HG03135 (cell line): Measurements from ENCODE around the gene DRAP1.
"Not testable (repeated sequence)": the region's sequence is repeated elsewhere in the genome, so short reads cannot be mapped to it uniquely, and the experiment has no call there.

Source experiments
- ATAC-seq: cut with Tn5 transposase; IDR thresholded peaks from one replicate; pipeline ENCODE4 v1.9.1; 2021; ENCODE audit warnings: mild to moderate bottlenecking, moderate library complexity; ENCODE audit not compliant: unreplicated experiment

Gene DRAP1

DNA sequence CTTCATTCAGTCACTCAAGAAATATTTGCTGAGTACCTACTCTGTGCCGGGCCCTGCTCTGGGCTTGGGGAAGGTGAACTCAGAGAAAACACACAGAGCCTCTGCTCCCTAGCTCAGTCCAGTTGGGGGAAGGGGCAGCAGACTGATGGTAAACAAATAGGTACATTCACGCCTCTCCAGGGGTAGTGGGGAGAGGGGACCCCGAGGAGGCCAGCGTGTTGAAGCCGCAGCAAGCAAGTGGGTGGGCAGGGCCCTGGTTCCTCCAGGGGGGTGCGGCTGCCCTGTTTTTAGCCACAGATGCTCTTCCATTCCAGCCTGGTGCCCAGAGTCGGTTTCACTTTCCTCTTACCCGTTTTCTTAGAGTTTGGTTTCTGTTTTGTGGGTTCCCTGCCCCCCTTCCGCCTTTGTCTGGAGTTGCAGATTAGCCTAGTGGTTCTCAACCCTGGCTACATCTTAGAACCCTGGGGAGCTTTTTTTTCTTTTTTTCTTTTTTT lies 8.7 kb downstream of the DRAP1 start:
- ATAC-seq = peak; percentile 78

DNA sequence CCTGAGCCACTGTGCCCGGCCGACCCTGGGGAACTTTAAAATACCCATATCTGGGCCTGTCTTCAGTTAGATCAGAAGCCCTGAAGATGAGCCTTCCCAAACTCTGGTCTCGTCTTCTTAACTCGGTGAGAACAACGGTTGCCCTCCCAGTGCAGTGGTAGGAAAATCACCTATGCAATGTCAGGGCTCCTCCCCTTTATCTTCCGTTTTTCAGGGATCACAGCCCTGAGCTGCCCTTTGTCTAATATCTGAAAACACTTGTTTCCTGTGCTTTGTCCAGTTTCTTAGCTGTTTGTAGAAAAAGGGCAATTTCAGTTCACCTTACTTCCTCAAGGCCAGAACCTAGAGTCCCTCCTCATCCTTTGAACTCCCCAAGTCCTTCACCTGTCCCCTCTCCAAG lies 9.4 kb downstream of the DRAP1 start:
- no peak for ATAC-seq

DNA sequence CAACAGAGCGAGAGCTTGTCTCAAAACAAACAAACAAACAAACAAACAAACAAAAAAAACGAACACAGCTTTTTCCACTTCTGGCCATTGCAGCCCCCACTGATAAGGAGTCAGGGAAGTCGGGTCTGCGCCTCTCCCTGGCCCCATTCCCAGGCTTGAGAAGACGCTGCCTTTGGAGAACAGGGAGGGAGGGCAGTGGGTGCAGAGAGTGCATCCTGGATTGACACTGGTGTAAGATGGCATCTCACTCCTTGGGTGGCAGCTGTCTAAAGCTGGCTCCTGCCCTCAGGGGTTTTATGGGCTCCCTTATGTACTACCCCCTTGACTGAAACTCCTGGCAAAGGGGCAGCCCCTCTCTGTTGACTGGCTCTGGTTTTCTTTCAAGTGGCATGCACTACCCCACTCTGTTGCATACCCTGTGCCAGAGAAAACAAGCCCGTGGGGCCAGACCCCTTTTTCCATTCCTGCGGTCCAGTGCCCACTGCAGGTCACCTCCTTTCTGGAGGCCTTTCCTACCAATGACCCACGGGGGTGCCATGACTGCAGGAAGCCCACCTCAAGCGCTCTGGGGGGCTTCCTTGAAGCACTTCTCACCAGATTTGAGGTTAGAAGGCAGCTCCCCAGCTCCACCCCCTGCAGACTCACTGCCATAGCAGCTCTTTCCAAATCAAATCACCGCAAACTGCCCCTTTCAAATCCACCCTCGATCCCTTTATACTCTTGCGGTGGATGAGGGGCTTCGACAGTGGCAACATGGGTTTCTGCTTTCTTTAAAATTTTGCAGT lies 12.7 kb downstream of the DRAP1 start:
- no peak for ATAC-seq

DNA sequence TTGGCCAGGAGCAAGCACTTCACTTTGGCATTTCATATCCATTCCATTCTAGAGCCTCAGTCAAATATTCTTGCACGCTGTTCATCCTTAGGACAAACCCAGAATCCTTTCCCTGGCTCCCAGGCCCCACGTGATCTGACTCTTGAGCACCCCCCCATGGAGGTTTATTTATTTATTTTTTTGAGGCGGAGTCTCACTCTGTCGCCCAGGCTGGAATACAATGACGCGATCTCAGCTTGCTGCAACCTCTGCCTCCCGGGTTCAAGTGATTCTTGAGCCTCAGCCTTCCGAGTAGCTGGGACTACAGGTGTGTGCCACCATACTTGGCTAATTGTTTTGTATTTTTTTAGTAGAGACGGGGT lies 13.3 kb downstream of the DRAP1 start:
- no peak for ATAC-seq

DNA sequence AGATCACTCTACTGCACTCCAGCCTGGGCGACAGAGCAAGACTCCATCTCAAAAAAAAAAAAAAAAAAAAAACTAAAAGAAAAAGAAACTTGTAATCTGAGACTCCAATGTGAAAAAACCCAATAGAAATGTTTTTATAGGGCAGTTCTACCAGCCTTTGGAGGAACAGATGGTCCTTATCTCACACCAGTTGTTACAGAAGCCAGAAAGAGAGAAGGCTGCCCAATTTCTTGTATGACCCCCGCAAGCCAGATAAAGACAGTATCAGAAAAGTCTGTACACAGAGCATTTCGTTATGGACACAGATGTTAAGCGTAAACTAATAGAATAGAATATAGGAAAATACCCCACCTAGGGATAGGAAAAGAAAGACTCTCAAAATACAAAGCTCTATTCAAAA lies 14.8 kb downstream of the DRAP1 start:
- ATAC-seq = no peak

DNA sequence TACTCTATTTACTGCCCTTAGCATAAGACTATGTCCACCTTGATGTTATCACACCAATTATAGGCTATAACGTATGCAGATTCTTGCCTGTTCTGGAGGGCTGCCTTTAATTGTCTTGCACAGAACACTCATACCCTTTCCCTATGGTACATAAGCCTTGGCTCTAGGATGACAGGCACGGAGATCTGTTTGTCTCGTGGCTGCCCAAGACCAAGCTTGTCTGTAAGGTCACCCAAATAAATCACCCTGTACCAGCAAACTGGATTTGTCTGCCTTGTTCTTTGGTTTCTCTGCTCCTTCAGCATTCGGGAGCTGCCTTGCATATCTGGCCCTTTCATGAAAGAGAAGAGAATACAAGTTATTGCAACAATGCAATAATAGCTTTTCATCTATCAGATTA lies 18.5 kb downstream of the DRAP1 start:
- ATAC-seq = no peak

DNA sequence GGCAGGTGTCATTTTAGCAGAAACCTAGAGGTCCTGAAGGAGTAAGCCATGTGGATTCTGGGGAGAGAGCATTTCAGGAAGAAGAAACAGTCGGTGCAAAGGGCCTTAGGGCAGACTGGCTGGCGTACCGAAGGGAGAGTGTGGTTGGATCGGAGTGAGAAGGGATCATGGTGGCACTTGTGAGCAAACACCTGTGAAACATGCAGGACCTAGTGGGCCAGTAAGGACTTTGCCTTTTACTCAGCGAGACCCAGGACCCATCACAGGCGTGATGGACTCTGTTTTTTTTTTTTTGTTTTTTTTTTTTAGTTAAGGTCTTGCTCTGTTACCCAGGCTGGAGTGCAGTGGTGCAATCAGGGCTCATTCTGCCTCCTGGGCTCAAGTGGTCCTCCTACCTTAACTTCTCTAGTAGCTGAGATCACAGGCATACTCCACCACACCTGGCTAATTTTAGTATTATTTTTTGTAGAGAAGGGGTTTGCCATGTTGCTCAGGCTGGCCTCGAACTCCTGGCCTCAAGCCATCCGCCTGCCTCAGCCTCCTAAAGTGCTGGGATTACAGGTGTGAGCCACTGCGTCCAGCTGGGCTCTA lies 22.6 kb downstream of the DRAP1 start:
- no peak for ATAC-seq

DNA sequence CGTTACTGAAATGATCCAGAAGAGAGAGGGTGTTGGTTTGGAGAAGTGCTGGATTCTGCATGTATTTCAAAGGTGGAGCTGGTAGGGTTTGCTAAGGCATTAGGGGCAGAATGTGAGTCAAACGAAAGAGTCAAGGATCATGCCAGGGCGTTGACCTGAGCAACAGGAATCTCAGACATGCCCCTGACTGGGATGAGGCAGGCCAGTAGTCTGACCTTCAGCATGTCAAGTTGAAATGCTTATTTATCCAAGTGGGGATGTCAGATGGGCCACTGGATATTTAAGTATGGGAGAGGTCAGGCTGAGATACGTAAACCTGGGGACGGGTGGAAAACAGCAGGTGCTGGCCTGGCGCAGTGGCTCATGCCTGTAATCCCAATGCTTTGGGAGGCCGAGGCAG lies 23.3 kb downstream of the DRAP1 start:
- ATAC-seq = no peak

DNA sequence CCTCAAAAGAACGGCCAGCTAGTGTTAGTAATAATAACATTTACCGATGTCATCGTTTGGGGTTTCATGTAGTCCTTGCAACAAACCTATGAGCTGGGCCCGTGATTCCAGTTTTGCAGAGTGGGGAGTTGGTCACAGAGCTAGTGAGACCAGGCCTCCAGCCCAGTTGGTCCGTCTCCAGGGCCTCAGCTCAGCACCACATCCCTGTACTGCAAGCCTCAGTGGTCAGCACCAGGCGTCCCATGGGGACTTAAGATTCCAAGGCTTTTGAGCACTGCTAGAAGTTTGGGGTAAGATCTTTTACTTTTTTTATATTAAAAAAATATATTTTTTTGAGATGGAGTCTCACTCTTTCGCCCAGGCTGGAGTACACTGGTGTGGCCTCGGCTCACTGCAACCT lies 25.0 kb downstream of the DRAP1 start:
- no peak for ATAC-seq

DNA sequence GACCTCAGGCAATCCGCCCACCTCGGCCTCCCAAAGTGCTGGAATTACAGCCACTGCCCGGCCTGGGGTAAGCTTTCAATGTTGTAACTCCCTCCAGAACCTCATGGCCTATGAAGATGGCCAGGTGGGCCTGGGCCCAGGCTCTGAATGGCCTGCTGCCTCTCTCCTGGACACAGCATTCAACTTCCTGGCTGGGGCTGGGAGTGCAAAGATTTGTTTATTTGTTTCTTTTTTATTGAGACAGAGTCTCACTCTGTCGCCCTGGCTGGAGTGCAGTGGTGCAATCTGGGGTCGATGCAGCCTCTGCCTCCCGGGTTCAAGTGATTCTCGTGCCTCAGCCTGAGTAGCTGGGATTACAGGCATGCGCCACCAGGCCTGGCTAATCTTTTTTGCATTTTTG lies 25.5 kb downstream of the DRAP1 start:
- no peak for ATAC-seq

DNA sequence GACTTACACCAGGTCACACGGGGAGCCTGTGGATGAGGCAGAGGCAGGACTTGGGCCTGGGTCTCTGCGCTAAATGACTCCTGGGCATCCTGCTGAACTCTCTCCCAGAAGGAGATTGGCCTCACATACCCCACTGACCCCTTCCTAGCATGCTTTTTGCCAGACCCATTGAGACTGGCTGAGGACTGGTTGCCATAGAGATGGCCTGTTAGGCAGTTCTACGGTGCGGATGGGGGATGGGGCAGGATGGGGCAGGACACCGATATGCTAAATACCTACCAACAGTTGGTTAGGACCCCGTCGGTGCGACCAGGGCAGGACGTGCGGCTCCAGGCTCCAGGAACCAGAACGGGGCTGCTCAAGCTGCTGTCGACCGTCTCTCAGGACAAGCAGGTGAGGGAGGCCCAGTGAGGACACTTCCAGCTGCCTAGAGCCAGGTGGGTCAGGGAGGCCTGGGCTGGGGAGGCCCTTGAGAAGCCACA lies 26.2 kb downstream of the DRAP1 start, which contains the start of gene TSGA10IP:
Gene TSGA10IP, plus strand, starts transcription at position 51 of the 482 bp plus-strand sequence. Its CDS starts 196 bp downstream, at position 247.
- ATAC-seq = no peak

DNA sequence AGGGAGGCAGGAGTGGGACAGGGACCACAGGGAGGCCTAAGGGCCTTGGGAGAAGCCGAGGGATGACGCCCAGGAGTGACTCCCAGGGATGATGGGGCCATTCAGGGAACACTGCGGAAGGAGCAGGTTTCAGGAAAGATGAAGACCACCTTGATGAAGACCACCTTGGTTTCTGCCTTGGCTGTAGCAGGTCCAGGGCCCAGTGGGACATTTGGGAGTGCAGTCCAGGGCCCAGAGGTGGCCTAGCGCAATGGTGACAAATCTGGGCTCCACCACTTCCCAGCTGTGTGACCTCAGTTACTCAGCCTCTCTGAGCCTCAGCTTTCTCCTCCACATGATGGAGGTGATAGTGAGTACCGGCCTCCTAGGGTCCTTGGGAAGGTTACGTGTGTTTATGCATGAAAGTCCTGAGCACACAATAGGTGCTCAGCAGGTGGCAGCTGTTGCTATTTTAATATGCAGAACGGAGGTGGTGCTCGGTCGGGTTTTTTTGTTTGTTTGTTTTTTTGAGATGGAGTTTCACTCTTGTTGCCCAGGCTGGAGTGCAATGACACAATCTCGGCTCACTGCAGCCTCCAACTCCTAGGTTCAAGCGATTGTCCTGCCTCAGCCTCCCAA lies 26.8 kb downstream of the DRAP1 start:
- no peak for ATAC-seq

DNA sequence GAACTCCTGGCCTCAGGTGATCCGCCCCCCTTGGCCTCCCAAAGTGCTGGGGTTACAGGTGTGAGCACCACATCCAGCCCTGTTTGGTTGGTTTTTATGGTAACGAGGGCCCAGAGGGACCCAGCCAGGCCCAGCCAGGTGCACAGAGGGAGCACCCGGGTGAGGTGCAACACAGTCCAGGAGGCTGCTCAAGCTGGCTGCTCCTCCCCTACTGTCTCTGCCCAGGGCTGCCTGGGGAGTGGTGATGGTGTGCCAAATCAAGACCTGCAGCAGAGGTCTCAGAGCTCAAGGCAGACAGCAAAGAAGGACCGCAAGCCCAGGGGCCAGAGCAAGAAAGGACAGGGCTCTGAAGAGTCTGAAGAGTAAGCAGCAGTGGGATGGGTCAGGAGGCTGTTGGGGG lies 27.4 kb downstream of the DRAP1 start:
- no peak for ATAC-seq

DNA sequence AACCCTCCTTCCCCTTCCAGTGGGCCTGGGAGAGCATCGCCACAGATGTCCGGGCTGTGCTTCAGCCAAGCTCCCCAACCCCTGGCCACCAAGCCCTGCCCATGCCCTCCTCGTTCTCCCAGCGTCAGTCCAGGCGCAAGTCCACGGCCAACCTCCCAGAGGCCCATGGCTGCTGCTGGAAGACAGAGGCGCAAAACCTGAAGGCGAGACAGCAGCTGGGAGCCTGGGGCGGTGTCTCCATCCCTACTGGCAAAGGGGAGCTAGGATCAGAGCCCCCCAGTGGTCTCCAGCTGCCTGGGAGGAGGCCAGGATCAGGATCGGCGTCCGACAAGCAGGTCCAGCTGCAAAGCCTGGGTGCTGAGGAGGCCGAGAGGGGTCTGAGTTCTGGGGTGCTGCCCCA lies 27.9 kb downstream of the DRAP1 start:
- no peak for ATAC-seq

DNA sequence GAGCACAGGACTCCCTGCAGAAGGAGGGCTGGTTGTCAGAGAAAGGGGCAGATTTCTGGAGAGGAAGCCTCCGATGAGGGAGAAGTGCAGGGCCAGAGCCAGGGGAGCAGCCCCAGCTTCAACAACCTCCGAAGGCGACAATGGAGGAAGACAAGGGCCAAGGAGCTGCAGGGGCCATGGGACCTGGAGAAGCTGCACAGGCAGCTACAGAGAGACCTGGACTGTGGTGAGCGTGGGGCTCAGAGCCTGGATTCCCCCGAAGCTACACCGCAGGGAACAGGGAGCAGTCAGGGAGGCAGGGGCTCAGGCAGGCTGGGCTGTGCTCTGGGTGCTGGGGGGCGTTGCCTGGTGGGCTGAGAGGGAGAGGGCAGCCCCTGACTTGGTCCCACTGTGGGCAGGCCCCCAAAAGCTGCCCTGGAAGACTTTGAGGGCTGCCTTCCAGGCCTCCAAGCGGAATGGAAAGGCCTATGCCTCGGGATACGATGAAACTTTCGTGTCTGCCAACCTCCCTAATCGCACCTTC lies 28.4 kb downstream of the DRAP1 start:
- ATAC-seq = no peak

DNA sequence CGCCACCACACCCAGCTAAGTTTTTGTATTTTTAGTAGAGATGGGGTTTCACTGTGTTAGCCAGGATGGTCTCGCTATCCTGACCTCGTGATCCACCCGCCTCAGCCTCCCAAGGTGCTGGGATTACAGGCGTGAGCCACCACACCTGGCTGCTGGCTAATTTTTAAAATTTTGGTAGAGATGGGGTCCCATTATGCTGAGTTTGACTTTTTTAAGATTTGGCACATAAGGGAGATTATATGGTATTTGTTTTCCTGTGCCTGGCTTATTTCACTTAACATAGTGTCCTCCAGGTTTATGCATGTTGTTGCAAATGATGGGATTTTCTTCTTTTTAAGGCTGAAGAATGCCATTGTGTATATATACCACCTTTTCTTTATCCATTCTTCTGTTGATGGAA lies 31.5 kb downstream of the DRAP1 start:
- not testable (repeated sequence) for ATAC-seq

DNA sequence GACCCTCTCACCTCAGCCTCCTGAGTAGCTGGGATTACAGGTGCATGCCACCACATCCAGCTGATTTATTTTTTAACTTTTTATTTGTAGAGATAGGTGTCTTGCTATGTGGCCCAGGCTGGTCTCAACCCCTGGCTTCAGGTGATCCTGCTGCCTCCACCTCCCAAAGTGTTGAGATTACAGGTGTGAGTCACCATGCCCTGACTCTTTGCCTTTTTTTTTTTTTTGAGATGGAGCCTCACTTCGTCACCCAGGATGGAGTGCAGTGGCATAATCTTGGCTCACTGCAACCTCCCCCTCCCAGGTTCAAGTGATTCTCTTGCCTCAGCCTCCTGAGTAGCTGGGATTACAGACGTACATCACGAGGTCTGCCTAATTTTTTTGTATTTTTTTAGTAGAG lies 32.4 kb downstream of the DRAP1 start:
- ATAC-seq = not testable (repeated sequence)

DNA sequence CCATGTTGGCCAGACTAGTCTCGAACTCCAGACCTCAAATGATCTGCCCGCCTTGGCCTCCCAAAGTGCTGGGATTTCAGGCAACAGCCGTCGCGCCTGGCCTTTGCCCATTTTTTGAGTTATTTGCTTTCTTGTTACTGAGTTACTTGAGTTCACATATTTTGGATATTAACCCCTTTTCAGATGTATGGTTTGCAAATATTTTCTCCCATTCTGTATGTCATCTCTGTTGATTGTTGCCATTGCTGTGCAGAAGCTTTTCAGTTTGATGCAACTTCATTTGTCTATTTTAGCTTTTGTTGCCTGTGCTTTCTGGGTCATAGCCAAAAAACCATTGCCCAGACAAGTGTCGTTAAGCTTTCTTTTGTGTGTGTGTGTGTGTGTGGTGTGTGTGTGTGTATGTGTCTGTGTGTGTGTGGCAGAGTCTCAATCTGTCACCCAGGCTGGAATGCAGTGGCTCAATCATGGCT lies 32.9 kb downstream of the DRAP1 start:
- ATAC-seq = no peak

DNA sequence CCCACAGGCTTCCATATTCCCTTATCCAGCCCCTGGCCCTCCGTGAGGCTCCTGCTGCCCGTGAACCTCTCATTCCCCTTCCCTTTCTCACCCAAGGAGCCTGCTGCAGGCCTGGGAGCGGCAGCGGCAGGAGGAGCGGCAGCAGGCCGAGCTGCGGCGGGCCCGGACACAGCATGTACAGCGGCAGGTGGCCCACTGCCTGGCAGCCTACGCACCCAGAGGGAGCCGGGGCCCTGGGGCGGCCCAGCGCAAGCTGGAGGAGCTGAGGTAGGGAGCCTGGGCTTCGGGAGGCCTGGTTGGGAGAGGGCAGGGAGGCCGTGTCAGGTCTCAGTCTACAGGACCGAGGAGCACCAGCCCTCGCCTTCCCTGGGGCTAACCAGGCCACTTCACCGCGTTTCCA lies 34.2 kb downstream of the DRAP1 start:
- ATAC-seq = no peak

DNA sequence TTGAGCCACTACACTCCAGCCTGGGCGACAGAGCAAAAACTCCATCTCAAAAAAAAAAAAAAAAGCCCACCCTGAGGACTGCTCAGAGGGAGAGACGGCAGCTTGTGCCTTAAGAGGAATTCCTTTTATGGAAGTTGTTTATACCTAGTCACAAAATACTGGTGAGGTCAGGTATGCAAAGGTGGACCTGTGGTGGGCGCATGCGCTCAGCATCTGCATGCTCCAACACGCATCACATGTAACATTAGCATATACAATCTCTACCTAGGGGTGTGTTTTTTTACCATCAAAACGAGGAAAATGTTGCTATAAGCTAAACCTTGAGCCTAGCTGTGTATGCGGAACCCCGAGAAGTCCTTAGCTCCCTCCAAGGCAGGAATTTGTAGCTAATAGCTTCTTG lies 35.5 kb downstream of the DRAP1 start:
- no peak for ATAC-seq

DNA sequence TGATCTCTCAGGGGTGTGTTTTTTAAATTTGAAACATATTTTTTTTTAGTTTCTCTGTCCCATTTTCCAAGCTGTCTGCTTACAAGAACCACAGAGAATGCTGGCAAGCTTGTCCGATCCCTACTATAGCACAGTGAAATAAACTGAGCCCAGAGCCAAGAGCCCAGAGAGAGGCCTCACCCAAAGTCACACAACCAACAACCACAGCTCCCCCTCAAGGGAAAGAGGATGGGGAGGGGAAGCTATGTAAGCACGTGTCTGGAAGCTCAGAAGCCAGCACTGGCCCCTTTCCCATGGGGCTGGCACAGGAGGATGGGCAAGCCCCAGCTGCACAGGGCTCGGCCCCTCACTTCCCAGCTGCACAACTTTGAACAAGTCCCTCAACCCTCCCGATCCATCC lies 39.1 kb downstream of the DRAP1 start:
- no peak for ATAC-seq
